Transverse colon (tissue), 4 donors: ENCODE results near the gene DUS3L. TPM values are rescaled to one million over a fixed set of nuclear protein-coding genes. Genes with fewer than 3 reads are reported as not detected.

Source experiments
- DNase-seq: peaks from one replicate; pipeline ENCODE4 v3.0.0-alpha.2; 2019
- H3K27ac ChIP-seq, 4 donors: fragments of 200-600 bp; sonication (generic); 2 replicates each; pipeline ENCODE4 v1.5.1; 2016 to 2018; ENCODE audit warnings: inconsistent platforms in 4 of 4
- H3K27me3 ChIP-seq: fragments of 200-600 bp; sonication (generic); 2 replicates; pipeline ENCODE4 v1.5.1; 2017; ENCODE audit warnings: inconsistent platforms
- H3K36me3 ChIP-seq, 4 donors: fragments of 200-600 bp; sonication (generic); 2 replicates each; pipeline ENCODE4 v1.5.1; 2017 to 2019; ENCODE audit warnings: inconsistent platforms in 4 of 4
- H3K4me1 ChIP-seq, 4 donors: fragments of 200-600 bp; sonication (generic); 2 replicates each; pipeline ENCODE4 v1.5.1; 2017 to 2020; ENCODE audit warnings: inconsistent platforms in 4 of 4
- H3K4me3 ChIP-seq, 4 donors: fragments of 200-600 bp; sonication (generic); 1 replicate in 1 of 4; 2 replicates in 3 of 4; pipeline versions ENCODE4 v1.5.1 to v1.6.1; 2017 to 2019; ENCODE audit warnings: inconsistent platforms in 4 of 4
- H3K9me3 ChIP-seq, 2 donors: fragments of 200-600 bp; sonication (generic); 2 replicates each; pipeline ENCODE4 v1.5.1; 2017 to 2019; ENCODE audit warnings: inconsistent platforms in 2 of 2
- EP300 ChIP-seq: sonication (generic); formaldehyde crosslinking; IDR thresholded peaks from one replicate; pipeline ENCODE4 v1.6.1; 2017; ENCODE audit warnings: antibody characterized with exemption, low read depth
- POLR2A ChIP-seq: fragments of 450-650 bp; IDR thresholded peaks from one replicate; pipeline ENCODE4 v1.6.1; 2016; ENCODE audit warnings: antibody characterized with exemption, mild to moderate bottlenecking, moderate library complexity
- POLR2AphosphoS5 ChIP-seq, 3 donors: sonication (generic); formaldehyde crosslinking; IDR thresholded peaks; one replicate each; pipeline ENCODE4 v1.6.1; 2016; ENCODE audit warnings: antibody characterized with exemption in 3 of 3
- WGBS, 2 donors: methylation state at CpG; one replicate each; pipeline ENCODE4 v1.1.5; 2018; ENCODE audit warnings: low coverage in 1 of 2; 5-methylcytosine and 5-hydroxymethylcytosine counted together
- in situ Hi-C, 4 donors: fragments of 200-750 bp; cut with MboI; loops; one replicate each; pipeline versions ENCODE4 v1.15.0 to v1.15.1; 2017; ENCODE audit warnings: low sequenced_read_pairs in 3 of 4, low pct_ligation_motif_present in 1 of 4, low pct_unique_long_range_greater_than_20kb in 1 of 4
- intact Hi-C: fragments of 100-400 bp; cut with DNase I; formaldehyde crosslinking; loops from one replicate; pipeline ENCODE4 v1.15.1; 2023; ENCODE audit warnings: low total_unique reads
- total RNA-seq, 4 donors: library from RNA; depleted of rRNA; stranded (reverse); fragments of >200 nt; gene quantifications; one replicate each; pipeline ENCODE4 v1.1.0, GENCODE V29; 2016
- TF ChIP-seq, protein P1 (sequence below), 5 experiments: fragments of 200-600 bp in 3 of 5; fragments of 450-650 bp in 2 of 5; sonication (generic) in 3 of 5; IDR thresholded peaks; 1 replicate in 2 of 5; 2 replicates in 3 of 5; pipeline ENCODE4 v1.5.1; 2016 to 2017; ENCODE audit warnings: antibody characterized with exemption in 5 of 5, inconsistent platforms in 3 of 5, mild to moderate bottlenecking in 2 of 5, moderate library complexity in 1 of 5

Gene DUS3L
- total RNA-seq, 4 donors from 2014 or later = 28.3 to 86.6 (median 56.6) TPM

- DNase-seq = no peak
- intact Hi-C loops = no loop called here
- in situ Hi-C loops = no loop called here
- H3K4me3 ChIP-seq = no peak overlapping the region
- no peaks in the 10 kb centered on the region for H3K9me3 ChIP-seq
- H3K4me1 ChIP-seq = peaks cover 0 to 7% (median 6%) of the 10 kb centered on the region in 4 donors
- WGBS, 2 donors = 94% methylated on average over 42 of the region's 44 CpGs; no CpG with 5 or more reads in 1 of the 2 donors
- TF ChIP-seq POLR2A = no peak
- TF ChIP-seq EP300 = no peak
- TF ChIP-seq, protein P1, sequence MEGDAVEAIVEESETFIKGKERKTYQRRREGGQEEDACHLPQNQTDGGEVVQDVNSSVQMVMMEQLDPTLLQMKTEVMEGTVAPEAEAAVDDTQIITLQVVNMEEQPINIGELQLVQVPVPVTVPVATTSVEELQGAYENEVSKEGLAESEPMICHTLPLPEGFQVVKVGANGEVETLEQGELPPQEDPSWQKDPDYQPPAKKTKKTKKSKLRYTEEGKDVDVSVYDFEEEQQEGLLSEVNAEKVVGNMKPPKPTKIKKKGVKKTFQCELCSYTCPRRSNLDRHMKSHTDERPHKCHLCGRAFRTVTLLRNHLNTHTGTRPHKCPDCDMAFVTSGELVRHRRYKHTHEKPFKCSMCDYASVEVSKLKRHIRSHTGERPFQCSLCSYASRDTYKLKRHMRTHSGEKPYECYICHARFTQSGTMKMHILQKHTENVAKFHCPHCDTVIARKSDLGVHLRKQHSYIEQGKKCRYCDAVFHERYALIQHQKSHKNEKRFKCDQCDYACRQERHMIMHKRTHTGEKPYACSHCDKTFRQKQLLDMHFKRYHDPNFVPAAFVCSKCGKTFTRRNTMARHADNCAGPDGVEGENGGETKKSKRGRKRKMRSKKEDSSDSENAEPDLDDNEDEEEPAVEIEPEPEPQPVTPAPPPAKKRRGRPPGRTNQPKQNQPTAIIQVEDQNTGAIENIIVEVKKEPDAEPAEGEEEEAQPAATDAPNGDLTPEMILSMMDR (IDR thresholded peaks at IDR 0.05) = no peak
- TF ChIP-seq POLR2AphosphoS5 (IDR thresholded peaks at IDR 0.05) = no peak
- H3K36me3 ChIP-seq = peaks cover 0 to 47% (median 20%) of the 10 kb centered on the region in 4 donors
- no peak overlapping the region for H3K27ac ChIP-seq
- no peaks in the 10 kb centered on the region for H3K27me3 ChIP-seq
Observed at GRCh38 chr19:5786593-5787408, 4.2 kb downstream of the DUS3L start.

- H3K4me1 ChIP-seq = peaks cover 0 to 7% (median 6%) of the 10 kb centered on the region in 4 donors
- no peaks in the 10 kb centered on the region for H3K9me3 ChIP-seq
- no peak overlapping the region for H3K27ac ChIP-seq
- intact Hi-C loops = no loop called here
- no peaks in the 10 kb centered on the region for H3K27me3 ChIP-seq
- TF ChIP-seq EP300 (no peak), POLR2A (no peak), POLR2AphosphoS5 (IDR thresholded peaks at IDR 0.05) (no peak)
- DNase-seq = no peak
- in situ Hi-C loops = no loop called here
- peaks cover 0 to 47% (median 20%) of the 10 kb centered on the region in 4 donors for H3K36me3 ChIP-seq
- no peak overlapping the region for H3K4me3 ChIP-seq
- 100% methylated on average over 3 of the region's 37 CpGs; no CpG with 5 or more reads in 1 of the 2 donors for WGBS, 2 donors
Observed at GRCh38 chr19:5785423-5785822, 5.5 kb downstream of the DUS3L start.

GRCh38 chr19:5784581-5785147 lies 6.3 kb downstream of the DUS3L start, which contains the start of gene PRR22:
PRR22 (minus strand) TSS chr19:5784746; CDS start chr19:5784660, 86 bp downstream.
- Histone ChIP-seq H3K4me3 (no peak within 1 kb of the TSS), H3K4me1 (no peaks in the 10 kb centered on the region), H3K9me3 (no peaks in the 10 kb centered on the region), H3K27me3 (no peaks in the 10 kb centered on the region), H3K27ac (no peak within 1 kb of the TSS), H3K36me3 (peaks cover 0 to 43% (median 20%) of the 10 kb centered on the region in 4 donors)
- intact Hi-C loops = no loop called here
- TF ChIP-seq, protein P1 (IDR thresholded peaks at IDR 0.05) = no peak
- TF ChIP-seq EP300 = no peak
- TF ChIP-seq POLR2AphosphoS5 (IDR thresholded peaks at IDR 0.05) = no peak
- TF ChIP-seq POLR2A = no peak
- 95 to 100% methylated on average over 3 to 12 of the region's 15 CpGs for WGBS, 2 donors
- in situ Hi-C loops = no loop called here
- DNase-seq = no peak

DNA sequence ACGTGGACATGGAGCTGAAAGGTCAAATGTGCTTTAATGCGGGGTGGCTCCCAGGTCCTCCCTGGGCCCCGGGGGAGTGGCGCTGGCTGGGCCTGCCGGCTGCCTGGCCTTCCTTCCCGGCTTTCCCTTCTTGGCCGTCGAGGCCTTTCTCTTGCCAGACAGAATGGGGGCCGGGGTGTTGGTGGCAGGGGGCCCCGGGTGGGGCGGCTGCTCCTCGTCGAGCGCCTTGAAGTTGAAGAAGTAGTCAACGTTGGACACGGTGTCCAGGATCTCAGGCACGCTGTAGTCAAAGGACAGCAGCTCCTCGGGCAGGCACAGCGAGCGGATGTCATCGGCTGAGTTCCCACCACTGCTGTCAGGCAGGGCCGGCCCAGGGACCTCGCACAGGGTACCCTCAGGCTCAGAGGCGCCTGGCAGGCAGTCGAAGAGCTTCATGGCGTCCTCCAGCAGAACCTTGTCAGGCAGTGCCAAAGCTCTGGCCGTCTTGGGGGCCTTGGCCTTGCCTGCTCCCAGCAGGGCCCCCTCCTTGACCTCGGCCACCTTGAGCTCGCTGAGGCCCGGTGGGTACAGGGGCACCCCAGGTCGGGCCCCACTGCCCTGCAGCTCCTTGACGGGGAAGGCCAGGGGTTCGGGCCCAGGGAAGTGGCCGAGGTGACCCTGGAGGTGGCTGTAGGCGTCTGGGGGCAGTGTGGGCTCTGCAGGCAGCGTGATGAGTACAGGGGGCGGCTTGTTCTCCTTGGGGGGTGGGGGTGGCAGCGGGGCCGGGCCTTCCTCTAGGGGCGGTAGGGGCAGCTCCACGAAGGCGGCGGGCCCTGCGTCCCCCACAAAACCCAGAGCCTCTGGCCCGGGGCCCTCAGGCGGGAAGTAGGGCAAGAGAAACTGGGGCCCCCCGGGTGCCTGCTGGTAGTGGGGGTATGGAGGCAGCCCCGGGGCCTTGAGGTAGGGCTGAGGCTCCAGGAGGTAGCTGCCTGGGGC lies 7.7 kb downstream of the DUS3L start:
- Histone ChIP-seq H3K36me3 (peaks cover 0 to 32% (median 17%) of the 10 kb centered on the region in 4 donors), H3K4me1 (no peaks in the 10 kb centered on the region), H3K4me3 (no peak overlapping the region), H3K27me3 (no peaks in the 10 kb centered on the region), H3K27ac (no peak overlapping the region), H3K9me3 (no peaks in the 10 kb centered on the region)
- WGBS, 2 donors = 90% methylated on average over 28 of the region's 48 CpGs; no CpG with 5 or more reads in 1 of the 2 donors
- intact Hi-C loops (no loop called here), in situ Hi-C loops (no loop called here)
- TF ChIP-seq POLR2A (no peak), POLR2AphosphoS5 (IDR thresholded peaks at IDR 0.05) (no peak), EP300 (no peak)
- TF ChIP-seq, protein P1 (IDR thresholded peaks at IDR 0.05) = no peak
- DNase-seq = no peak
